GM12878 (cell line): ENCODE measurements around the gene ZNF22. TPM values are rescaled to one million over a fixed set of nuclear protein-coding genes. Genes with fewer than 3 reads are reported as not detected.

ENCODE experiments used
- BCLAF1 ChIP-seq: fragments of 450-650 bp; IDR thresholded peaks from 2 replicates; pipeline ENCODE4 v1.6.1; 2017; ENCODE audit warnings: antibody characterized with exemption, mild to moderate bottlenecking, moderate library complexity
- CTCF ChIP-seq, 3 experiments: IDR thresholded peaks in 2 of 3; conservative IDR thresholded peaks in 1 of 3; 2 replicates each; pipeline ENCODE4 v1.5.1; 2011; ENCODE audit warnings: low read depth in 3 of 3, low read length in 3 of 3, mild to moderate bottlenecking in 3 of 3, control low read depth in 2 of 3, moderate library complexity in 2 of 3, inconsistent platforms in 1 of 3, mixed read lengths in 1 of 3; ENCODE audit not compliant: control insufficient read depth in 2 of 3, insufficient read depth in 1 of 3; ENCODE audit errors: extremely low read depth in 1 of 3
- DPF2 ChIP-seq: fragments of 450-650 bp; IDR thresholded peaks from 2 replicates; pipeline ENCODE4 v1.6.1; 2017; ENCODE audit warnings: mild to moderate bottlenecking
- IKZF2 ChIP-seq, 2 experiments: fragments of 450-650 bp; IDR thresholded peaks; 2 replicates each; pipeline ENCODE4 v1.6.1; 2017; ENCODE audit warnings: mild to moderate bottlenecking in 2 of 2, moderate library complexity in 2 of 2
- JUNB ChIP-seq: IDR thresholded peaks from 2 replicates; pipeline ENCODE4 v1.6.1; 2016; ENCODE audit warnings: antibody characterized with exemption, mild to moderate bottlenecking
- KDM1A ChIP-seq: fragments of 200-600 bp; sonication (generic); IDR thresholded peaks from 2 replicates; pipeline ENCODE4 v1.6.1; 2016; ENCODE audit warnings: borderline replicate concordance
- NR2C1 ChIP-seq: fragments of 450-650 bp; IDR thresholded peaks from 2 replicates; pipeline ENCODE4 v1.6.1; 2017; ENCODE audit warnings: antibody characterized with exemption, mild to moderate bottlenecking, moderate library complexity
- NRF1 ChIP-seq: conservative IDR thresholded peaks from 2 replicates; pipeline ENCODE4 v1.6.1; 2011; ENCODE audit warnings: mild to moderate bottlenecking, low read depth, low read length, improper control_type of control experiment
- PKNOX1 ChIP-seq: fragments of 450-650 bp; IDR thresholded peaks from 2 replicates; pipeline ENCODE4 v1.6.1; 2016; ENCODE audit warnings: mild to moderate bottlenecking
- POLR2A ChIP-seq: IDR thresholded peaks from 2 replicates; pipeline ENCODE4 v1.6.1; 2011; ENCODE audit warnings: low read depth, mild to moderate bottlenecking, low read length
- POU2F2 ChIP-seq: IDR thresholded peaks from 3 replicates; pipeline ENCODE4 v1.6.1; 2011; ENCODE audit warnings: low read depth, mild to moderate bottlenecking, low read length, borderline replicate concordance
- RAD21 ChIP-seq: IDR thresholded peaks from 2 replicates; pipeline ENCODE4 v1.6.1; 2011; ENCODE audit warnings: mild to moderate bottlenecking, low read depth, low read length, moderate library complexity; ENCODE audit not compliant: insufficient read depth
- RBBP5 ChIP-seq: fragments of 200-600 bp; sonication (generic); conservative IDR thresholded peaks from 2 replicates; pipeline ENCODE4 v1.6.1; 2016
- RCOR1 ChIP-seq: conservative IDR thresholded peaks from 2 replicates; pipeline ENCODE4 v1.6.1; 2012; ENCODE audit warnings: low read depth, low read length, improper control_type of control experiment
- SMARCA5 ChIP-seq: fragments of 450-650 bp; IDR thresholded peaks from 2 replicates; pipeline ENCODE4 v1.6.1; 2017; ENCODE audit warnings: mild to moderate bottlenecking
- TAF1 ChIP-seq: IDR thresholded peaks from 2 replicates; pipeline ENCODE4 v1.6.1; 2011; ENCODE audit warnings: mild to moderate bottlenecking, low read depth, low read length, borderline replicate concordance
- USF1 ChIP-seq: IDR thresholded peaks from 2 replicates; pipeline ENCODE4 v1.6.1; 2011; ENCODE audit warnings: borderline replicate concordance, low read depth, mild to moderate bottlenecking, moderate library complexity, mixed read lengths, low read length; ENCODE audit not compliant: insufficient read depth; ENCODE audit errors: extremely low read length
- WRNIP1 ChIP-seq: IDR thresholded peaks from 2 replicates; pipeline ENCODE4 v1.6.1; 2011; ENCODE audit warnings: low read depth, low read length, improper control_type of control experiment, borderline replicate concordance
- polyA plus RNA-seq, 11 experiments: library from polyadenylated mRNA; depleted of rRNA in 4 of 11; unstranded in 6 of 11; stranded (reverse) in 5 of 11; fragments of >200 nt; fragmentation: Nextera tagmentation in 4 of 11; fragmentation: Illumina TruSeq in 1 of 11; extraction: Ambion mirVana in 4 of 11; extraction: Trizol in 1 of 11; gene quantifications; 1 replicate in 1 of 11; 2 replicates in 10 of 11; pipeline versions ENCODE4 v1.2.1 to v1.2.3, GENCODE V29; 2011 to 2016; ENCODE audit warnings: inconsistent platforms in 2 of 11, missing spikeins in 2 of 11, low read depth in 1 of 11
- total RNA-seq, 4 experiments: library from RNA; depleted of rRNA in 3 of 4; stranded (reverse); fragments of >200 nt in 3 of 4; fragmentation: Illumina TruSeq in 1 of 4; extraction: Trizol in 1 of 4; gene quantifications; 2 replicates each; pipeline versions ENCODE4 v1.2.1 to v1.2.3, GENCODE V29; 2013 to 2021
- TF ChIP-seq, protein P1 (sequence below): IDR thresholded peaks from 2 replicates; pipeline ENCODE4 v1.6.1; 2011; ENCODE audit warnings: borderline replicate concordance, low read depth, mild to moderate bottlenecking, moderate library complexity, low read length; ENCODE audit not compliant: insufficient read depth, poor library complexity, severe bottlenecking
- TF ChIP-seq, protein P2 (sequence below): IDR thresholded peaks from 2 replicates; pipeline ENCODE4 v1.6.1; 2012; ENCODE audit warnings: low read depth, low read length, improper control_type of control experiment

ZNF22 gene
- total and polyA plus RNA-seq, 10 of the 15 experiments (the other 5 are each of a cell fraction or from before 2014, with no cell fraction given), result 31.1 to 74.4 (median 43.8) TPM

GRCh38 chr10:44980309-44981171 is 20.2 kb upstream of the ZNF22 start (continued):
- no peak for TF ChIP-seq BCLAF1
- no peak for TF ChIP-seq NRF1
- TF ChIP-seq RAD21, result no peak
- no peak for TF ChIP-seq POU2F2
- TF ChIP-seq CTCF (IDR thresholded peaks at IDR 0.05 in 2 of 3, conservative IDR thresholded peaks at IDR 0.05 in 1 of 3; ENCODE audit: control insufficient read depth in 2 of 3, extremely low read depth in 1 of 3, insufficient read depth in 1 of 3, low read depth in 3 of 3, low read length in 3 of 3), result no peak
- no peak for TF ChIP-seq PKNOX1
- no peak for TF ChIP-seq KDM1A
- TF ChIP-seq NR2C1, result no peak
- no peak; the same call in 1 of the 2 replicates for TF ChIP-seq POLR2A
- no peak for TF ChIP-seq RBBP5
- no peak for TF ChIP-seq JUNB
- no peak for TF ChIP-seq TAF1
- TF ChIP-seq WRNIP1, result no peak
- peak; percentile 37; the same call in 1 of the 2 replicates for TF ChIP-seq DPF2
- no peak for TF ChIP-seq SMARCA5
- no peak for TF ChIP-seq RCOR1
- TF ChIP-seq, protein P1, sequence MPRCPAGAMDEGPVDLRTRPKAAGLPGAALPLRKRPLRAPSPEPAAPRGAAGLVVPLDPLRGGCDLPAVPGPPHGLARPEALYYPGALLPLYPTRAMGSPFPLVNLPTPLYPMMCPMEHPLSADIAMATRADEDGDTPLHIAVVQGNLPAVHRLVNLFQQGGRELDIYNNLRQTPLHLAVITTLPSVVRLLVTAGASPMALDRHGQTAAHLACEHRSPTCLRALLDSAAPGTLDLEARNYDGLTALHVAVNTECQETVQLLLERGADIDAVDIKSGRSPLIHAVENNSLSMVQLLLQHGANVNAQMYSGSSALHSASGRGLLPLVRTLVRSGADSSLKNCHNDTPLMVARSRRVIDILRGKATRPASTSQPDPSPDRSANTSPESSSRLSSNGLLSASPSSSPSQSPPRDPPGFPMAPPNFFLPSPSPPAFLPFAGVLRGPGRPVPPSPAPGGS, result peak; percentile 84
- no peak for TF ChIP-seq IKZF2 (IDR thresholded peaks at IDR 0.05)
- TF ChIP-seq, protein P2, sequence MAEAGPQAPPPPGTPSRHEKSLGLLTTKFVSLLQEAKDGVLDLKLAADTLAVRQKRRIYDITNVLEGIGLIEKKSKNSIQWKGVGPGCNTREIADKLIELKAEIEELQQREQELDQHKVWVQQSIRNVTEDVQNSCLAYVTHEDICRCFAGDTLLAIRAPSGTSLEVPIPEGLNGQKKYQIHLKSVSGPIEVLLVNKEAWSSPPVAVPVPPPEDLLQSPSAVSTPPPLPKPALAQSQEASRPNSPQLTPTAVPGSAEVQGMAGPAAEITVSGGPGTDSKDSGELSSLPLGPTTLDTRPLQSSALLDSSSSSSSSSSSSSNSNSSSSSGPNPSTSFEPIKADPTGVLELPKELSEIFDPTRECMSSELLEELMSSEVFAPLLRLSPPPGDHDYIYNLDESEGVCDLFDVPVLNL, result no peak
- TF ChIP-seq USF1, result no peak
